GM23248 (cell line): Measurements from ENCODE around the gene ADAMTS17.

ENCODE experiments used
- EZH2 ChIP-seq: fragments of 200-600 bp; sonication (generic); IDR thresholded peaks from 2 replicates; pipeline ENCODE4 v1.6.1; 2018; ENCODE audit warnings: antibody characterized with exemption, mild to moderate bottlenecking; ENCODE audit not compliant: insufficient read depth, poor library complexity, severe bottlenecking
- EZH2phosphoT487 ChIP-seq: fragments of 200-600 bp; sonication (generic); IDR thresholded peaks from 2 replicates; pipeline ENCODE4 v1.6.1; 2018; ENCODE audit warnings: antibody characterized with exemption, moderate library complexity, mild to moderate bottlenecking, low read depth; ENCODE audit not compliant: insufficient read depth

- TF ChIP-seq EZH2phosphoT487 (no peak), EZH2 (no peak)
Observed at GRCh38 chr15:100041127-100041828, 300.5 kb downstream of the ADAMTS17 start.
